HEK293 (cell line): ENCODE data around the gene LHFPL3.
"Not testable (repeated sequence)": the region's sequence is repeated elsewhere in the genome, so short reads cannot be mapped to it uniquely, and the experiment has no call there.

Experiments
- CTCF ChIP-seq: fragments of 450-650 bp; formaldehyde crosslinking; IDR thresholded peaks from 2 replicates; pipeline ENCODE4 v1.5.1; 2016; ENCODE audit warnings: missing biosample characterization, missing genetic modification characterization
- SP2 ChIP-seq: fragments of 450-650 bp; formaldehyde crosslinking; IDR thresholded peaks from 2 replicates; pipeline ENCODE4 v1.5.1; 2016; ENCODE audit warnings: missing biosample characterization, missing genetic modification characterization
- TCF7L2 ChIP-seq: IDR thresholded peaks from 2 replicates; pipeline ENCODE4 v1.6.1; 2011; ENCODE audit warnings: low read depth, mild to moderate bottlenecking, inconsistent platforms, low read length, moderate library complexity, borderline replicate concordance
- ZNF768 ChIP-seq: fragments of 450-650 bp; formaldehyde crosslinking; IDR thresholded peaks from 2 replicates; pipeline ENCODE4 v1.5.1; 2018; ENCODE audit warnings: missing biosample characterization, mild to moderate bottlenecking, missing genetic modification characterization
- ZNF785 ChIP-seq: fragments of 450-650 bp; formaldehyde crosslinking; IDR thresholded peaks from 2 replicates; pipeline ENCODE4 v1.5.1; 2016; ENCODE audit warnings: missing biosample characterization, missing genetic modification characterization
- TF ChIP-seq, protein P1 (sequence below): fragments of 450-650 bp; formaldehyde crosslinking; IDR thresholded peaks from 2 replicates; pipeline ENCODE4 v1.5.1; 2016; ENCODE audit warnings: missing biosample characterization, missing genetic modification characterization
- TF ChIP-seq, protein P2 (sequence below): fragments of 450-650 bp; formaldehyde crosslinking; IDR thresholded peaks from 2 replicates; pipeline ENCODE4 v1.5.1; 2016; ENCODE audit warnings: missing biosample characterization, missing genetic modification characterization
- TF ChIP-seq, protein P3 (sequence below): fragments of 450-650 bp; formaldehyde crosslinking; IDR thresholded peaks from 2 replicates; pipeline ENCODE4 v1.5.1; 2016; ENCODE audit warnings: missing biosample characterization, missing genetic modification characterization

DNA sequence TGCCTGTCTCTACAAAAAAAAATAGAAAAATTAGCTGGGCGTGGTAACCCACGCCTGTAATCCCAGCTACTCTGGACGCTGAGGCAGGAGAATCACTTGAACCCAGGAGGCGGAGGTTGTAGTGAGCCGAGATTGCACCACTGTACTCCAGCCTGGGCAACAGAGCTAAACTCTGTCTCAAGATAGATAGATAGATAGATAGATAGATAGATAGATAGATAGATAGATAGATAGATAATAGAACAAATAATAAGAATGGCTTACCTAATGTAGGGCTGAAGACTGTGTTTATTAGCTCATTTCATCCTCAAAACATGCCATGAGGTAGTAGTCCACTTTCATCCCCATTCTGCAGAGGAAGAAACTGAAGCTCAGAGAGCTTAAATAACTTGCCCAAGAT, 597.8 kb downstream of the LHFPL3 start:
- TF ChIP-seq, protein P1, sequence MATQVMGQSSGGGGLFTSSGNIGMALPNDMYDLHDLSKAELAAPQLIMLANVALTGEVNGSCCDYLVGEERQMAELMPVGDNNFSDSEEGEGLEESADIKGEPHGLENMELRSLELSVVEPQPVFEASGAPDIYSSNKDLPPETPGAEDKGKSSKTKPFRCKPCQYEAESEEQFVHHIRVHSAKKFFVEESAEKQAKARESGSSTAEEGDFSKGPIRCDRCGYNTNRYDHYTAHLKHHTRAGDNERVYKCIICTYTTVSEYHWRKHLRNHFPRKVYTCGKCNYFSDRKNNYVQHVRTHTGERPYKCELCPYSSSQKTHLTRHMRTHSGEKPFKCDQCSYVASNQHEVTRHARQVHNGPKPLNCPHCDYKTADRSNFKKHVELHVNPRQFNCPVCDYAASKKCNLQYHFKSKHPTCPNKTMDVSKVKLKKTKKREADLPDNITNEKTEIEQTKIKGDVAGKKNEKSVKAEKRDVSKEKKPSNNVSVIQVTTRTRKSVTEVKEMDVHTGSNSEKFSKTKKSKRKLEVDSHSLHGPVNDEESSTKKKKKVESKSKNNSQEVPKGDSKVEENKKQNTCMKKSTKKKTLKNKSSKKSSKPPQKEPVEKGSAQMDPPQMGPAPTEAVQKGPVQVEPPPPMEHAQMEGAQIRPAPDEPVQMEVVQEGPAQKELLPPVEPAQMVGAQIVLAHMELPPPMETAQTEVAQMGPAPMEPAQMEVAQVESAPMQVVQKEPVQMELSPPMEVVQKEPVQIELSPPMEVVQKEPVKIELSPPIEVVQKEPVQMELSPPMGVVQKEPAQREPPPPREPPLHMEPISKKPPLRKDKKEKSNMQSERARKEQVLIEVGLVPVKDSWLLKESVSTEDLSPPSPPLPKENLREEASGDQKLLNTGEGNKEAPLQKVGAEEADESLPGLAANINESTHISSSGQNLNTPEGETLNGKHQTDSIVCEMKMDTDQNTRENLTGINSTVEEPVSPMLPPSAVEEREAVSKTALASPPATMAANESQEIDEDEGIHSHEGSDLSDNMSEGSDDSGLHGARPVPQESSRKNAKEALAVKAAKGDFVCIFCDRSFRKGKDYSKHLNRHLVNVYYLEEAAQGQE: not testable (repeated sequence)
- not testable (repeated sequence) for TF ChIP-seq TCF7L2; CTCF; ZNF768 (tag by site-specific recombination); ZNF785; SP2
- TF ChIP-seq, protein P2, sequence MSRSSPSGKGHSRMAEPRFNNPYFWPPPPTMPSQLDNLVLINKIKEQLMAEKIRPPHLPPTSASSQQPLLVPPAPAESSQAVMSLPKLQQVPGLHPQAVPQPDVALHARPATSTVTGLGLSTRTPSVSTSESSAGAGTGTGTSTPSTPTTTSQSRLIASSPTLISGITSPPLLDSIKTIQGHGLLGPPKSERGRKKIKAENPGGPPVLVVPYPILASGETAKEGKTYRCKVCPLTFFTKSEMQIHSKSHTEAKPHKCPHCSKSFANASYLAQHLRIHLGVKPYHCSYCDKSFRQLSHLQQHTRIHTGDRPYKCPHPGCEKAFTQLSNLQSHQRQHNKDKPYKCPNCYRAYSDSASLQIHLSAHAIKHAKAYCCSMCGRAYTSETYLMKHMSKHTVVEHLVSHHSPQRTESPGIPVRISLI (tag by site-specific recombination): not testable (repeated sequence)
- TF ChIP-seq, protein P3, sequence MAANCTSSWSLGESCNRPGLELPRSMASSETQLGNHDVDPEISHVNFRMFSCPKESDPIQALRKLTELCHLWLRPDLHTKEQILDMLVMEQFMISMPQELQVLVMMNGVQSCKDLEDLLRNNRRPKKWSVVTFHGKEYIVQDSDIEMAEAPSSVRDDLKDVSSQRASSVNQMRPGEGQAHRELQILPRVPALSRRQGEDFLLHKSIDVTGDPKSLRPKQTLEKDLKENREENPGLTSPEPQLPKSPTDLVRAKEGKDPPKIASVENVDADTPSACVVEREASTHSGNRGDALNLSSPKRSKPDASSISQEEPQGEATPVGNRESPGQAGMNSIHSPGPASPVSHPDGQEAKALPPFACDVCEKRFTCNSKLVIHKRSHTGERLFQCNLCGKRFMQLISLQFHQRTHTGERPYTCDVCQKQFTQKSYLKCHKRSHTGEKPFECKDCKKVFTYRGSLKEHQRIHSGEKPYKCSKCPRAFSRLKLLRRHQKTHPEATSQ (tag by site-specific recombination): not testable (repeated sequence)
